B cell (primary cell): ENCODE results near the gene GTPBP6.

ENCODE experiments used
- CTCF ChIP-seq: fragments of 200-600 bp; IDR thresholded peaks from one replicate; pipeline ENCODE4 v1.8.0; 2022; ENCODE audit warnings: antibody characterized with exemption, mild to moderate bottlenecking
- EZH2 ChIP-seq: IDR thresholded peaks from 2 replicates; pipeline ENCODE4 v1.6.1; 2012; ENCODE audit warnings: borderline replicate concordance, low read depth, mild to moderate bottlenecking, moderate library complexity, low read length; ENCODE audit not compliant: insufficient read depth, poor library complexity, severe bottlenecking

GRCh38 chrX:318739-319578 lies at the start of gene GTPBP6:
- no peak for TF ChIP-seq EZH2
- no peak for TF ChIP-seq CTCF
